Lung (tissue), 12 donors: ENCODE results near the gene PHIP. TPM values are rescaled to one million over a fixed set of nuclear protein-coding genes. Genes with fewer than 3 reads are reported as not detected.

Experiments used
- ATAC-seq: fragments of 200-7000 bp; cut with Tn5 transposase; one replicate; pipeline ENCODE4 v1.9.1; 2020; ENCODE audit warnings: moderate number of reproducible peaks; ENCODE audit not compliant: insufficient read depth, low FRiP score
- DNase-seq, 3 donors: peaks; one replicate each; pipeline ENCODE4 v3.0.0-alpha.2; 2013 to 2017
- H3K27ac ChIP-seq, 2 donors: one replicate each; pipeline ENCODE4 v1.5.1; 2013; ENCODE audit warnings: mild to moderate bottlenecking in 2 of 2, moderate library complexity in 2 of 2, control low read depth in 1 of 2, inconsistent platforms in 1 of 2, low read depth in 1 of 2, low read length in 1 of 2
- H3K27me3 ChIP-seq, 3 donors: one replicate each; pipeline ENCODE4 v1.5.1; 2013; ENCODE audit warnings: low read length in 2 of 3; ENCODE audit not compliant: control insufficient read depth in 3 of 3, insufficient read depth in 3 of 3
- H3K36me3 ChIP-seq, 4 donors: one replicate each; pipeline ENCODE4 v1.5.1; 2013; ENCODE audit warnings: low read length in 4 of 4, mild to moderate bottlenecking in 1 of 4, moderate library complexity in 1 of 4; ENCODE audit not compliant: control insufficient read depth in 4 of 4, insufficient read depth in 4 of 4
- H3K4me1 ChIP-seq, 5 donors: one replicate each; pipeline ENCODE4 v1.5.1; 2013; ENCODE audit warnings: low read length in 5 of 5, mild to moderate bottlenecking in 2 of 5, moderate library complexity in 1 of 5; ENCODE audit not compliant: control insufficient read depth in 5 of 5, insufficient read depth in 5 of 5
- H3K4me3 ChIP-seq: one replicate; pipeline ENCODE4 v1.5.1; 2013; ENCODE audit warnings: mild to moderate bottlenecking, control low read depth, moderate library complexity
- H3K9ac ChIP-seq, 2 donors: one replicate each; pipeline ENCODE4 v1.5.1; 2013; ENCODE audit warnings: low read length in 2 of 2, control low read depth in 1 of 2; ENCODE audit not compliant: insufficient read depth in 1 of 2
- H3K9me3 ChIP-seq, 4 donors: one replicate each; pipeline ENCODE4 v1.5.1; 2013; ENCODE audit warnings: low read length in 3 of 4, mild to moderate bottlenecking in 1 of 4, moderate library complexity in 1 of 4; ENCODE audit not compliant: control insufficient read depth in 4 of 4, insufficient read depth in 3 of 4
- WGBS, 2 donors: extraction: QIAGEN DNeasy Blood & Tissue Kit; methylation state at CpG; one replicate each; pipeline ENCODE4 v1.1.7; 2013; 5-methylcytosine and 5-hydroxymethylcytosine counted together
- polyA plus RNA-seq, 2 donors: library from polyadenylated mRNA; stranded (reverse); fragments of 200-250 nt; gene quantifications; one replicate each; pipeline ENCODE4 v1.2.1, GENCODE V29; 2013
- total RNA-seq, 2 donors: library from RNA; depleted of rRNA in 1 of 2; stranded (reverse); fragments of >200 nt in 1 of 2; gene quantifications; one replicate each; pipeline ENCODE4 v1.2.1, GENCODE V29; 2014 to 2021
- TF ChIP-seq, protein P1 (sequence below): IDR thresholded peaks from 2 replicates; pipeline ENCODE4 v1.5.1; 2012; ENCODE audit warnings: mild to moderate bottlenecking; ENCODE audit errors: control extremely low read depth, extremely low read depth
- donor health status: control.
- donor health status: control.
- donor health status: Bipolar disorder and iron deficiency.
- donor health status: healthy.
- donor health status: DM: yes; HTN: yes; CAD: no.

Gene PHIP
- total and polyA plus RNA-seq, 4 donors = 7.0 to 125 (median 19.1) TPM

- no peak for DNase-seq
These were observed 73.8 kb downstream of the PHIP start for GRCh38 chr6:79004239-79004638.

GRCh38 chr6:79001415-79001814, 76.6 kb downstream of the PHIP start:
- H3K4me1 ChIP-seq = peaks cover 0 to 13% (median 0%) of the 10 kb centered on the region in 5 donors
- WGBS, 2 donors = 97% methylated on average over 1 of the region's 1 CpG
- DNase-seq (no peak), ATAC-seq (no peak)
- no peak overlapping the region for H3K4me3 ChIP-seq
- H3K27ac ChIP-seq = no peak overlapping the region
- no peak overlapping the region for H3K9ac ChIP-seq
- H3K36me3 ChIP-seq = peaks cover 4 to 38% (median 27%) of the 10 kb centered on the region in 4 donors
- no peaks in the 10 kb centered on the region for H3K9me3 ChIP-seq
- TF ChIP-seq, protein P1, sequence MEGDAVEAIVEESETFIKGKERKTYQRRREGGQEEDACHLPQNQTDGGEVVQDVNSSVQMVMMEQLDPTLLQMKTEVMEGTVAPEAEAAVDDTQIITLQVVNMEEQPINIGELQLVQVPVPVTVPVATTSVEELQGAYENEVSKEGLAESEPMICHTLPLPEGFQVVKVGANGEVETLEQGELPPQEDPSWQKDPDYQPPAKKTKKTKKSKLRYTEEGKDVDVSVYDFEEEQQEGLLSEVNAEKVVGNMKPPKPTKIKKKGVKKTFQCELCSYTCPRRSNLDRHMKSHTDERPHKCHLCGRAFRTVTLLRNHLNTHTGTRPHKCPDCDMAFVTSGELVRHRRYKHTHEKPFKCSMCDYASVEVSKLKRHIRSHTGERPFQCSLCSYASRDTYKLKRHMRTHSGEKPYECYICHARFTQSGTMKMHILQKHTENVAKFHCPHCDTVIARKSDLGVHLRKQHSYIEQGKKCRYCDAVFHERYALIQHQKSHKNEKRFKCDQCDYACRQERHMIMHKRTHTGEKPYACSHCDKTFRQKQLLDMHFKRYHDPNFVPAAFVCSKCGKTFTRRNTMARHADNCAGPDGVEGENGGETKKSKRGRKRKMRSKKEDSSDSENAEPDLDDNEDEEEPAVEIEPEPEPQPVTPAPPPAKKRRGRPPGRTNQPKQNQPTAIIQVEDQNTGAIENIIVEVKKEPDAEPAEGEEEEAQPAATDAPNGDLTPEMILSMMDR = no peak
- H3K27me3 ChIP-seq = no peaks in the 10 kb centered on the region

More at GRCh38 chr6:79004239-79004638, 73.8 kb downstream of the PHIP start:
- Histone ChIP-seq H3K4me1 (peaks cover 0 to 13% (median 0%) of the 10 kb centered on the region in 5 donors), H3K36me3 (peaks cover 2 to 16% (median 11%) of the 10 kb centered on the region in 4 donors), H3K27me3 (no peaks in the 10 kb centered on the region), H3K27ac (no peak overlapping the region), H3K9me3 (no peaks in the 10 kb centered on the region), H3K4me3 (no peak overlapping the region), H3K9ac (no peak overlapping the region)
- ATAC-seq = no peak
- 85 to 87% methylated on average over 2 of the region's 2 CpGs for WGBS, 2 donors
- TF ChIP-seq, protein P1 = no peak

DNA sequence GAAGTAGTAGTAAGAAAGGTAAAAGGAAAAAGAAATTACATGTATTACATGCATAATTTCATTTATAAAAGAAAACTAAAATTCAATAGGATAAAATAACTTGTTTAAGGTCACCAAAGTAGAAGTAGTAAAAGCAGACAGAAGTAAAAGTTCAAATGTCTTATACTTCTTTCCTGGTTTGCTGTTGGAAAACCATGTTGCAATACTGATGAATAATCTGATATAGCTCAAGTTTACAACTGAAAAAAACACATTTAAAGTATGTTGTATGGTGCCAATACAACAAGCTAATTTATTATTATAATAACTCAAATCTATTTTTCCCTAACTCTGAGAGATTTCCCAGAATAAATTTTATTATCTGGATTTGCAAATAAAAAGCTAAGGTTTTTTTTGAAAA, 78.3 kb downstream of the PHIP start:
- ATAC-seq = no peak
- TF ChIP-seq, protein P1 = no peak
- peaks cover 7 to 55% (median 39%) of the 10 kb centered on the region in 4 donors for H3K36me3 ChIP-seq

DNA sequence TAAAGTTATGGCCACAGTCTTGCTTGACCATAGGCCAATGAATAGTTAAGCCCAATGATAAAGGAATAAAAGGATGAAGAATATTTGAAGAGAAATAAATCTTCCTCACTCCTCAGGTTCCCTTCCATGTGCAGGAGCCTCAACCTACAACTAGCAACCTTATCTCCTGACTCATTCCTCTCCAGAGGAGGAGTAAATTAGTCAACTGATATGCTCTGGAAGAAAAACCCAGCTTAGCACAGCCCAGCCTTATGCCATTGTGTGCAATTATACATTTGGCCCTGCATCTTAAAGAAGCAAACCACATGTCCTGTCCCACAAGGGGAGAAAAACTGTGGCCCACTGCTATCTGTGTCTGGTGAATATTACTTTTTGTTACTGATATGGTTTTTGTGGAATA, 82.1 kb downstream of the PHIP start:
- Histone ChIP-seq H3K27ac (no peak overlapping the region), H3K4me3 (no peak overlapping the region), H3K4me1 (no peaks in the 10 kb centered on the region), H3K36me3 (peaks cover 8 to 65% (median 54%) of the 10 kb centered on the region in 4 donors), H3K27me3 (no peaks in the 10 kb centered on the region), H3K9ac (no peak overlapping the region), H3K9me3 (peaks cover 0 to 4% (median 3%) of the 10 kb centered on the region in 4 donors)
- ATAC-seq = no peak
- TF ChIP-seq, protein P1 = no peak
- no peak for DNase-seq

More for the DNA sequence above, 78.3 kb downstream of the PHIP start:
- no peaks in the 10 kb centered on the region for H3K9me3 ChIP-seq
- H3K27ac ChIP-seq = no peak overlapping the region
- no peak for DNase-seq
- H3K4me3 ChIP-seq = no peak overlapping the region
- H3K4me1 ChIP-seq = no peaks in the 10 kb centered on the region
- H3K27me3 ChIP-seq = no peaks in the 10 kb centered on the region
- no peak overlapping the region for H3K9ac ChIP-seq
